Measurements from ENCODE around the gene PROSER3. TPM values are rescaled to one million over a fixed set of nuclear protein-coding genes. Genes with fewer than 3 reads are reported as not detected.

The PROSER3 gene
- total RNA-seq, 3 donors from 2014 or later (not counting 1 experiment from before 2014, with no cell fraction given): 33.1 to 40.2 (median 35.9) TPM

- no peak for ATAC-seq
Measured at GRCh38 chr19:35790981-35791813, 33.2 kb downstream of the PROSER3 start.

DNA sequence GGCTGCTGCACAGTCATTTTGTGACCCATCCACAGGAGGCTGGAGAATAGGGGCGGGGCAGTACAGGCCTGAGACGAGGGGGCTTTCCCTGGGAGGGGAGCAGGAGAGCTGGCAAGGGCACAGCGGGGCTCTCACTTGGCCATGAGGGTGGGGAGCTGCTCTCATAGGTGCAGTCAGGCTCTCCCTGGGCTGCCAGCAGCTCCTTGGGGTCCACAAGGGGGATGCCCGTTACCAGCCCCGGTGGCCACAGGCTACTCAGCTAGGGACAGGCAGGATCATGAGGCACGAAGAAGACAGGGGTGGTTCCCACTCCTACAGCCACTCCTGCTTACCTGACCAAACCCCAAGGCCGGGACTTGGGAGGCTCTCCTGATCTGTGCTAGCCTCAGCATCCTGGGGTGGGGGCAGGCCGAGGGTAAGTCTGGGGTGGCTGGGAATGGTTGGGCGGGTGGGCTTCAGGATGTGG, 33.9 kb downstream of the PROSER3 start:
- WGBS (ENCODE audit: insufficient coverage): 92% methylated on average over 9 of the region's 9 CpGs

More at GRCh38 chr19:35790981-35791813, 33.2 kb downstream of the PROSER3 start:
- Histone ChIP-seq H3K4me3 (ENCODE audit: low read length) (no peak overlapping the region), H3K27me3 (ENCODE audit: control insufficient read depth, insufficient read depth, low read length) (no peaks in the 10 kb centered on the region), H3K36me3 (ENCODE audit: control insufficient read depth, insufficient read depth, low read length) (no peaks in the 10 kb centered on the region), H3K9me3 (ENCODE audit: control insufficient read depth, insufficient read depth, low read length) (no peaks in the 10 kb centered on the region), H3K4me1 (ENCODE audit: control insufficient read depth, insufficient read depth, low read length) (no peaks in the 10 kb centered on the region), H3K27ac (ENCODE audit: low read length) (no peak overlapping the region)
- no peaks in the 10 kb centered on the region for H3K9me3 Mint-ChIP-seq
- H3K36me3 Mint-ChIP-seq: no peaks in the 10 kb centered on the region
- no peak overlapping the region for H3K27ac Mint-ChIP-seq
- no peak overlapping the region for H3K4me3 Mint-ChIP-seq
- no peaks in the 10 kb centered on the region for H3K4me1 Mint-ChIP-seq
- 80% methylated on average over 20 of the region's 20 CpGs for WGBS (ENCODE audit: insufficient coverage)
- no peak for TF ChIP-seq CTCF (IDR thresholded peaks at IDR 0.05)
- DNase-seq: peak in 1 of 2 donors; percentile 34
- H3K27me3 Mint-ChIP-seq (ENCODE audit: low read depth in 2 of 2): peaks cover 0 to 10% of the 10 kb centered on the region in 2 donors
- intact Hi-C loops (cut with micrococcal nuclease): no loop called here

DNA sequence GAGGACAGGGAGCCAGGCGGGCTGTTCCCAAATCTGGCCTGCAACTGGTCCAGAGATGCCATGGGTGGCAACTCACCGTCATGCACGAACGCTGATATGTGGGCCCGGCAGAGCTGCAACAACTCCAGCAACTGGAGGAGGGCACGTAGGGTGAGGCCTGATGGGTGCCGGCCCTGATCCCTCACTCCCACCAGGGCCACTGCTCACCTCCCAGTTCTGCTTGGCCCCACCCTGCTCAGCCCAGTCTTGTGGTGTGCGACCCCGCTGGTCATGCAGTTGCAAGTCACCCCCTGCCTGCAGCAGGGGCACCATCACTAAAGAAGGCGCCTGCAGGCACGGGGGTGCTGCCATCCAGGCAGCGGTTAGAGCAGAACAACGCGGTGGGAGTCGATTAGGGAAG, 34.3 kb downstream of the PROSER3 start:
- no peaks in the 10 kb centered on the region for H3K9me3 ChIP-seq (ENCODE audit: control insufficient read depth, insufficient read depth, low read length)
- DNase-seq: no peak
- no peak overlapping the region for H3K27ac ChIP-seq (ENCODE audit: low read length)
- peaks cover 4% of the 10 kb centered on the region for H3K4me1 ChIP-seq (ENCODE audit: control insufficient read depth, insufficient read depth, low read length)
- TF ChIP-seq CTCF (IDR thresholded peaks at IDR 0.05): no peak
- H3K27me3 Mint-ChIP-seq (ENCODE audit: low read depth in 2 of 2): peaks cover 0 to 22% of the 10 kb centered on the region in 2 donors
- H3K27ac Mint-ChIP-seq: no peak overlapping the region
- intact Hi-C loops (cut with micrococcal nuclease): no loop called here
- no peaks in the 10 kb centered on the region for H3K36me3 Mint-ChIP-seq
- no peaks in the 10 kb centered on the region for H3K36me3 ChIP-seq (ENCODE audit: control insufficient read depth, insufficient read depth, low read length)
- ATAC-seq: no peak
- H3K4me3 ChIP-seq (ENCODE audit: low read length): no peak overlapping the region
- no peaks in the 10 kb centered on the region for H3K9me3 Mint-ChIP-seq
- peaks cover 0 to 9% of the 10 kb centered on the region in 2 donors for H3K4me1 Mint-ChIP-seq
- H3K27me3 ChIP-seq (ENCODE audit: control insufficient read depth, insufficient read depth, low read length): peaks cover 3% of the 10 kb centered on the region
- WGBS (ENCODE audit: insufficient coverage): 92% methylated on average over 15 of the region's 15 CpGs
- H3K4me3 Mint-ChIP-seq: no peak overlapping the region

More for the DNA sequence above, 33.9 kb downstream of the PROSER3 start:
- ATAC-seq (no peak), DNase-seq (no peak)
- intact Hi-C loops (cut with micrococcal nuclease): no loop called here
- Mint-ChIP-seq H3K4me3 (no peak overlapping the region), H3K9me3 (no peaks in the 10 kb centered on the region), H3K27ac (no peak overlapping the region), H3K27me3 (ENCODE audit: low read depth in 2 of 2) (peaks cover 0 to 17% of the 10 kb centered on the region in 2 donors), H3K36me3 (no peaks in the 10 kb centered on the region), H3K4me1 (peaks cover 0 to 4% of the 10 kb centered on the region in 2 donors)
- Histone ChIP-seq H3K4me3 (ENCODE audit: low read length) (no peak overlapping the region), H3K36me3 (ENCODE audit: control insufficient read depth, insufficient read depth, low read length) (no peaks in the 10 kb centered on the region), H3K9me3 (ENCODE audit: control insufficient read depth, insufficient read depth, low read length) (no peaks in the 10 kb centered on the region), H3K4me1 (ENCODE audit: control insufficient read depth, insufficient read depth, low read length) (no peaks in the 10 kb centered on the region), H3K27ac (ENCODE audit: low read length) (no peak overlapping the region), H3K27me3 (ENCODE audit: control insufficient read depth, insufficient read depth, low read length) (peaks cover 3% of the 10 kb centered on the region)
- TF ChIP-seq CTCF (IDR thresholded peaks at IDR 0.05): no peak

All from natural killer cell (primary cell).